NCI-H82 treated with DMSO at 0.1 percent for 48 hours (cell line): ENCODE measurements around the gene TMEM178B.

Experiments
- DNase-seq: peaks from one replicate; lab custom pipeline; 2025; ENCODE audit not compliant: unreplicated experiment; lab: John Stamatoyannopoulos, UW

TMEM178B gene

GRCh38 chr7:141511676-141512396, 438.0 kb downstream of the TMEM178B start:
- DNase-seq, result no peak

DNA sequence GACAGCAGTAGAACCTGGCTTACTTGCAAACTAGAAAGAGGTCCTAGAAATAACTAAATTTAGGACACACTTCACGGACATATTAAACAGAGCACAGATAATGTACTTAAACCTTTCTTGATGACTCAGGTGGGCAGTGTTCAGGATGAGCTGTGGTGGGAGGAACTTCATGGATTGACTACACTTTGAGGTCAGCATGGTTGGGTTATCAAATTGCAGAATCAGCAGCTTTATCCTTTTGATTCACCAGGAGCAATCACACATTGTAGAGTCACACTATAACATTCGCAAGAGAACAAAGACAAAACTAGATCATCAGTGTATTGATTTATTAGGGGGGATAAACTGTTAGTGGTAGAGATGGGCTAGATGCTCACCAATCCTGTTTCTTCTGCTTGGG, 438.7 kb downstream of the TMEM178B start:
- no peak for DNase-seq

- no peak for DNase-seq
Observed at GRCh38 chr7:141513720-141514119, 439.9 kb downstream of the TMEM178B start.

- no peak for DNase-seq
Observed at GRCh38 chr7:141515941-141516340, 442.1 kb downstream of the TMEM178B start.

- no peak for DNase-seq
Observed at GRCh38 chr7:141519623-141520022, 445.8 kb downstream of the TMEM178B start.

- DNase-seq, result no peak
Observed at GRCh38 chr7:141522657-141523342, 448.9 kb downstream of the TMEM178B start.

- no peak for DNase-seq
Observed at GRCh38 chr7:141525973-141526514, 452.2 kb downstream of the TMEM178B start.

DNA sequence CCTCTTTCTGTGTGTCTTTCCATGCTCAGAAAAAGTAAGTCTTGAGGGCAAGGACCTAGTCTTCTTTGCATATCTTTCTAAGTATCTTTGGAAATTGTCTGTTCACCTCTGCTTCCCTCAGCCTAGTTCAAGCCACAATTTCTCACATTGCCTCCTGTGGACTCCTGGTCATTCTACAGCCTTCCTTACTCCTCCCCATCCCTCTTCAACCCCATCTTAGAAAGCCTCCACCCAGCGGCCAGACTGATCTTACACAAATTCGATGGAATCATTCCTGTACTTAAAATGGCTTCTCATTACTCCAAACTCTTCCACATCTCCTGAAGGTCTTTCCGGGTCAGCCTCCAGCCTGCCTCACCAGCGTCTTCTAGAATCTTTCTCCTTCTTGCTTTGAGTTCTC, 453.2 kb downstream of the TMEM178B start:
- no peak for DNase-seq

DNA sequence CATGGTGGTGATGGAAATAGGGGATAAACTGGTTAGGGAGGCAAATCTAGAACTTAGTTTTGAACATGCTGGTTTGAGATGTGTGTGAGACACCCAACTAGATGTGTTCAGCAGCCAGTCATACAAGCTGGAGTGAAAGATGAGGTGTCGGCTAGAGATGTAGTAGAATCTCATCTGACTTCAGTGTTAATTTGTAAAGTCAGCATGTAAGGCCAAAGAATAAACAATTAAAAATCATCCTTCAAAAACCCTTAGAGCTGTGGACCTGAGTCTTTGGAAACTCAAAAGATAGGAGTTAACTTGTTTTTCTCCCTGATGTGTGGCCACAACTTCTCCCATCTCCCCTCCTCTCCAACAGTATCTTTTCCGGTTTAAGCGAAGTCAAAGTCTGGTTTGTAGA, 454.5 kb downstream of the TMEM178B start:
- DNase-seq, result no peak
